Measurements from ENCODE around the gene HMBS.

The HMBS gene

DNA sequence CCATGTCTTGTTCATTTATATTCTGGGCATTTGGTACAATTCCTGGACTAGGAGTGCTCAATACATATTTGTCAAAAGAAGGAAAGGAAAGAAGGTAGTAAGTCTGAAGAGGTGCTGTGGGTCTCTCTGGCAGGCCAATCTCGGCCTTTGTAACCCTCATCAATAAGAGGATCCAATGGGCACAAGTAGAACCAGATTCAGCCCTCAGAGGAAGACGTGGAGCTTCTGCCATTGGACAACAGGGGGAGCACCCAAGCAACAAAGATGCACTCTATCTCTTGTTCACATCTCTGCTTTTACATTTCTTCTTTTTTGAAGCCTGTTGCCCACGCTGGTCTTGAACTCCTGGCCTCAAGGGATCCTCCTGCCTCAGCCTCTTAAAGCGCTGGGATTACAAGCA is 19.3 kb upstream of the HMBS start:
- DNase-seq (ENCODE audit: extremely low spot score, insufficient read length, low read depth) (no peak), FAIRE-seq (peak; percentile 73)

DNA sequence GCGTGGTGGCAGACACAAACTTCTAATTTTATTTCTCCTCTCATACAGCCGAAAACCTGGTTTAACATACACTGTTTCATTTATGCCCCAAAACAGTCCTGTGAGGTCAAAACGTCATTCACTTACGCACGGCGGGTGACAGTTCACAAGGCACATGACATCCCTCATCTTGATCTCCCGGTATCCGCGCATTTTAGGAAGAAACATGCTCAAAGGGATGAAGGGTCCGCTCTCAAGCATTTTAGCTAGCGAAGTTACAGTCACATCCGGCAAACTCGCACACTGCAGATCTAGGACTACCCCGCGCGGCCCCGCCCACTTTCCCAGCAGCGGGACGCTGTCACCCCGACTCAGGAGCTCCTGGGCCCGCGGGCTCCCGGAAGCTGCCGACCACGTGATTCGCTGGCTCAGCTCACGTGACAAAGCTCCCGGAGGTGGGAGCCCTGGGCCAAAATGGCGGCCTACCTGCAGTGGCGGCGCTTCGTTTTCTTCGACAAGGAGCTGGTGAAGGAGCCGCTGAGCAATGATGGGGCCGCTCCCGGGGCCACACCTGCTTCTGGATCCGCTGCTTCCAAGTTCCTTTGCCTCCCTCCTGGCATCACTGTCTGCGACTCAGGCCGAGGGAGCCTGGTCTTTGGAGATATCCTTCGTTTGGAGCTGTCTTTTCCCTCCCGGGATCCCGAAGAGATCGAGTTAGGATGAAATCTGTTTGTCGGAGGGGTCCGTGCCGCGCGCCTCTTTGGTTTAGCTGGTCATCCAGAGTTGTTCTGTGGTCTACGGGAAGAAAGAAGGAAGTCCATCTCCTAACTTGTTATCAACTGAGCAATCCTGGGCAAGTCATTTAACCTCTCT is 17.1 kb upstream of the HMBS start, which contains the start of gene VPS11:
VPS11 (plus strand) TSS at position 448 of the 852 bp plus-strand sequence; CDS start at position 454, 6 bp downstream.
- DNase-seq (ENCODE audit: extremely low spot score, insufficient read length, low read depth) = peak; percentile 97
- FAIRE-seq = peak; percentile 95

DNA sequence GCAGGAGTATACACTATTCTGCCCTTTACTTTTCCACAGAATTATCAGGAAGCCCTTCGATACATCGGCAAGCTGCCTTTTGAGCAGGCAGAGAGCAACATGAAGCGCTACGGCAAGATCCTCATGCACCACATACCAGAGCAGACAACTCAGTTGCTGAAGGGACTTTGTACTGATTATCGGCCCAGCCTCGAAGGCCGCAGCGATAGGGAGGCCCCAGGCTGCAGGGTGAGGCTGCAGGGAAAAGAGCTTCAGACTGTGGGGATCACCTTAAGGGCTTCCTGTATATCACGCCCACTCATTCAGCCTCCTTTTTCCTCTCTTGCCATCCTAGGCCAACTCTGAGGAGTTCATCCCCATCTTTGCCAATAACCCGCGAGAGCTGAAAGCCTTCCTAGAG is 6.8 kb upstream of the HMBS start:
- FAIRE-seq (no peak), DNase-seq (ENCODE audit: extremely low spot score, insufficient read length, low read depth) (no peak)

DNA sequence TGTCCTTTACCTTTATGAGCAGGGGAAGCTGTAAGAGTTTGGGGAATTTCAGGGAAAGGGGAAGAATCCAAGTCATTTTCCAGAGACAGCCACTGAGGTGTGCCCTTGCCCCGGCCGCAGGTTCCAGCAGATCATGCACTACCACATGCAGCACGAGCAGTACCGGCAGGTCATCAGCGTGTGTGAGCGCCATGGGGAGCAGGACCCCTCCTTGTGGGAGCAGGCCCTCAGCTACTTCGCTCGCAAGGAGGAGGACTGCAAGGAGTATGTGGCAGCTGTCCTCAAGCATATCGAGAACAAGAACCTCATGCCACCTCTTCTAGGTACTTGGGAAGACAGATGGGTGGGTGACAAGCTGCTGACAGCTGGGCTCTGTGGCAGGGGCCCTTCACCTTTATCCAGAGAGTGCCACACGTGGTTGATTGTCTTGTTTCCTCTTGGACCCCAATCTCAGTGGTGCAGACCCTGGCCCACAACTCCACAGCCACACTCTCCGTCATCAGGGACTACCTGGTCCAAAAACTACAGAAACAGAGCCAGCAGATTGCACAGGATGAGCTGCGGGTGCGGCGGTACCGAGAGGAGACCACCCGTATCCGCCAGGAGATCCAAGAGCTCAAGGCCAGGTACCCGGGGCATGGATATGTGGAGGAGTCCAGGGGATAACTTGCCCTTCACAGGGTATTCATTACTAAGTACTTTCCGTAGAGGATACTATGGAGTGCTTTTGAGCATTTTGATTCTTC is 5.8 kb upstream of the HMBS start:
- DNase-seq (ENCODE audit: extremely low spot score, insufficient read length, low read depth) (no peak), FAIRE-seq (no peak)

DNA sequence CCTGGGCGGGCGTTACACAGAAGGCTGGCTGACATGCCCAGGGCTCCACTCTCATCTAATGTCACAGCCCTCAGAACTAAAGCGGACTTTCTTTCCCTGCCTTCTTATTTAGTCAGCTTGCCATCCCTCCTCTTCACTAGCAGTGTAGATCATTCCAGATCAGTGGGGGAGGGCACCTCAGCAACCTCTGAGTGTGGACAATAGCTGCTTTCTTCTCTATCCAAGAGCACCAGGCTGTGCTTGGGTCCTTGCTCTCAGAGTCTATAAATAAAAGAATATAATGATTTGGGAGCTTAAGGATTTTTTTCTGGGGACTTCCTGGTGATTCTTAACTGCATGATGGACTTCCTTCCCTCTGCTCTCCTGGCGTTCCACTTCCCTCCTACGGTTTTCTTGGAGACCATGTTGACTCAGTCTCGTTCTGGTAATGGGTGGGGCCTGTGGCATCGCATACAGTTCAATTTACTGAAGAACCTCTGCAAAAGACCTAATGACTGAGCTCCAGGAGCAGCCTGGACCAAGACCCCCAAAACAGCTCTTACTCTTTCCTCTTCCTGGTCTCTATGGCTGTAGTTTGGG is 2.9 kb upstream of the HMBS start:
- DNase-seq (ENCODE audit: extremely low spot score, insufficient read length, low read depth) = no peak
- no peak for FAIRE-seq

DNA sequence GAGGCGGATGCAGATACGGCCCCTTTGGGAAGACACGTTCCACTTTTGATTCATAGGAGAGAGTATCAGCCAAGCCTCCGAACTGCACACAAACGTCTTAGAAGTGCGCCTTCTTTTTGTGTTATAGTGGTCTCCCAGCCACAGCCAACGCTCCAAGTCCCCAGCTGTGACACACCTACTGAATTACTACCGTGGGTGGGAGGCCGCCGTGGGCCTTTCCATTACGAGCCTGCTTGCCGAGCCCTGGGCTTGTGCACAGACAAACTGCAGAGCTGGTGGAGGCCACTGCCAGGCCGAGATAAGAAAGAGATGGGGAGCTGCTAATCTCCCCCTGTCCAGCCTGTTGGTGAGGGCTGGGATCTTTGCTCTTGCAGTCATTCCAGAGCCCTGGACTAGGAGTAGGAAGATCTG is 761 bp downstream of the HMBS start:
- FAIRE-seq (no peak), DNase-seq (ENCODE audit: extremely low spot score, insufficient read length, low read depth) (no peak)

DNA sequence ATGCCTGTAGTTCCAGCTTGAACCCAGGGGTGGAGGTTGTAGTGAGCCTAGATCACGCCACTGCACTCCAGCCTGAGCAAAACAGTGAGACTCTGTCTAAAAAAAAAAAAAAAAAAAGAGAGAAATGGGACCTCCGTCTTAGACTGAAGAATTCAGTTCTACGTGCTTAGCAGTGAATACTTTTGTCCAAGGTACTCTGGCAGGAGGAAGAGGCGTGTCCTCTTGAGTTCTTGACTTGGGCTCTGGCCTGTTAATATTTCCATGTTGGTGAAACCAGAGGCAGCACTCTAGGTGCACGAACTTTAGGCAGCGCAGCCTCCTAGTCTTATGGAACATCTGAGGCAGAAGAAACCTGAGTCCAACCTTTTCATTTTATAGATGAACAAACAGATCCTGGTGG is 2.4 kb downstream of the HMBS start:
- DNase-seq (ENCODE audit: extremely low spot score, insufficient read length, low read depth) (no peak), FAIRE-seq (no peak)

DNA sequence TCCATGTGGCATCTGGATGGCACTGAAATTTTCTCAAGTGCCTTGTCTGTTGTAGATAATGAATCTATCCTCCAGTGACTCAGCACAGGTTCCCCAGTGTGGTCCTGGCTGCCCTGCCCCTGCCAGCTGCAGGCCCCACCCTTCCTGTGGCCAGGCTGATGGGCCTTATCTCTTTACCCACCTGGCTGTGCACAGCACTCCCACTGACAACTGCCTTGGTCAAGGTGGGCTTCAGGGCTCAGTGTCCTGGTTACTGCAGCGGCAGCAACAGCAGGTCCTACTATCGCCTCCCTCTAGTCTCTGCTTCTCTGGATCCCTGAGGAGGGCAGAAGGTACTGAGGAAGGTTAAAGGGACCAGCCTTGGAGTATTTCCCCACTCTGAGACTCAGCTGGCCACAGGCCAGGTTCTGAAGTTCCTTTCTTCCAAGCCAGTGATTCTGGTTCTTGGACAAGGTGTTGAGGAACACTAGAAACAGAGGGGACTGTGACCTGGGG is 3.1 kb downstream of the HMBS start:
- FAIRE-seq (no peak), DNase-seq (ENCODE audit: extremely low spot score, insufficient read length, low read depth) (no peak)

DNA sequence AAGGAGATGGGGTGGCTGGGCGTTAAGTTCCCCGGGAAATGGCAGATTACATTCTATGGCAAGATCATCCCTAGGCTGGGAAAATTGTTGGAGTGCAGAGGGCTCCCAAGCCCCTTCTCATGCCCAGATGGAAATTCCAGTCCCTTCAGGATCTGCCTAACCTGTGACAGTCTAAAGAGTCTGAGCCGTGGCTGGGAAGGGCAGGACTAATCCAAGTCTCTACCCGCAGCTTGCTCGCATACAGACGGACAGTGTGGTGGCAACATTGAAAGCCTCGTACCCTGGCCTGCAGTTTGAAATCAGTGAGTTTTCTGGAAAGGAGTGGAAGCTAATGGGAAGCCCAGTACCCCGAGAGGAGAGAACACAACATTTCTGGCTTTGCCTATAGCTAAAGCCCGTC is 3.7 kb downstream of the HMBS start:
- DNase-seq (ENCODE audit: extremely low spot score, insufficient read length, low read depth) = no peak

DNA sequence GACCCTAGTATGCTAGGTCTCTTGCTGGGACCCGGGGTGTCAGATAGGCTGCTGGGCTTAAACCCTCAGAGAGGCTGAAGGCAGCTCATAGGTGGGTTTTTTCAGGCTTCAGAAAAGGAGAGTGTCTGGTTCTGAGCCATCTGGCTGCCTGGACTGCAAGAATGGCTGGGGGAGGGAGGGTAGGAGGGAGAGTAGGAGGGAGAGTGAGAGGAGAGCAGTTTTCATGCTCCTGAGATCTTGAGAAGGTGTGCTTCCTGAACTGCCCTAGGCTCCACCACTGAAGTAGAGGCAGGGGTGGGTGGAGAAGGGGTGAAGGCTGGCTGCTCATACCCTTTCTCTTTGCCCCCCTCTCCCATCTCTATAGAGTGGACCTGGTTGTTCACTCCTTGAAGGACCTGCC is 4.6 kb downstream of the HMBS start:
- no peak for DNase-seq (ENCODE audit: extremely low spot score, insufficient read length, low read depth)
- FAIRE-seq = no peak

More for the DNA sequence above, 3.7 kb downstream of the HMBS start:
- no peak for FAIRE-seq

DNA sequence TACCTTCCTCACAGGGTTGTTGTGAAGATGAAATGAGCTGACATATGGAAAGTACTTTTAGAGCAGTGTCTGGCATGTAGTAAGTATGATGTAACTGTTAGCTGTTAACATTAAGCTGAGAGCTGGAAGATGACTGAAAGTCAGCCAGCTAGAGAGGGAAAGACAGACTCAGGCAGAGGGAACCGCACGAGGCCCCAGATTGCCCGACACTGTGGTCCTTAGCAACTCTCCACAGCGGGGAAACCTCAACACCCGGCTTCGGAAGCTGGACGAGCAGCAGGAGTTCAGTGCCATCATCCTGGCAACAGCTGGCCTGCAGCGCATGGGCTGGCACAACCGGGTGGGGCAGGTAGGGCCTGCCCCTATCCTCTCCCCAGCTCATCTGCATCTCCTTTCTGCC is 6.5 kb downstream of the HMBS start:
- DNase-seq (ENCODE audit: extremely low spot score, insufficient read length, low read depth) (no peak), FAIRE-seq (no peak)

DNA sequence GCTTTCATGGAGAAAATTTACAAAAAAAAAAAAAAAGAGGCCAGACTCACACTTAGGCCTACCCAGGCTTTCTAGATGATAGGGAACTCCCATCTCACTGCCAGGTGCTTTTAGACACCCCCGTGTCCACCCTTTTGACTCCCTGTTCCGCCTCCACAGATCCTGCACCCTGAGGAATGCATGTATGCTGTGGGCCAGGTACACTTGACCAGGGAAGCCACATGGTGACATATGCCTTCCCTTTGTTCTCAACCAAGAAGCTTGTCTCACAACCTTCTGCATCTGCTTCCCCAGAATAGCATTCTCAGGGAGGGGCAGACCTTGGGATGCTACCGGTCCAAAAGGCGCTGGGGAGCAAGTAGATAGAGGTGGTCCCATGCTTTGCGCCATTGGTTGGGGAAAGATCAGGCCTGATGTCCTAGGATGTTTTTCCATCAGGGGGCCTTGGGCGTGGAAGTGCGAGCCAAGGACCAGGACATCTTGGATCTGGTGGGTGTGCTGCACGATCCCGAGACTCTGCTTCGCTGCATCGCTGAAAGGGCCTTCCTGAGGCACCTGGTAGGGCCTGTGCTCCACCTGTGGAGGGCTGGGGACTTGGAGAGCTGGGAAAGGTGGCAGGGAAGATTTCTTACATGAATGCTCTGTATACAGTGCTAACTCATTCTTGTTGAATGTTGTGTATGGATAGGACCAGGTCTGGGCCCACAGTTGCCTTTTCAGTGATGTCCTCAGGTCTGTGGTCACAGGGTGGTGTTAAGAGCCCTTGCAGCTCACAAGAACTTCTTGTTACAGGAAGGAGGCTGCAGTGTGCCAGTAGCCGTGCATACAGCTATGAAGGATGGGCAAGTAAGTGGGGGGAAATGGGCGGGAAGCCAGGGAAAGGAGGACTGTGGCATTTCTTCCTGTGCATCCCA is 7.5 kb downstream of the HMBS start:
- FAIRE-seq = no peak
- no peak for DNase-seq (ENCODE audit: extremely low spot score, insufficient read length, low read depth)

DNA sequence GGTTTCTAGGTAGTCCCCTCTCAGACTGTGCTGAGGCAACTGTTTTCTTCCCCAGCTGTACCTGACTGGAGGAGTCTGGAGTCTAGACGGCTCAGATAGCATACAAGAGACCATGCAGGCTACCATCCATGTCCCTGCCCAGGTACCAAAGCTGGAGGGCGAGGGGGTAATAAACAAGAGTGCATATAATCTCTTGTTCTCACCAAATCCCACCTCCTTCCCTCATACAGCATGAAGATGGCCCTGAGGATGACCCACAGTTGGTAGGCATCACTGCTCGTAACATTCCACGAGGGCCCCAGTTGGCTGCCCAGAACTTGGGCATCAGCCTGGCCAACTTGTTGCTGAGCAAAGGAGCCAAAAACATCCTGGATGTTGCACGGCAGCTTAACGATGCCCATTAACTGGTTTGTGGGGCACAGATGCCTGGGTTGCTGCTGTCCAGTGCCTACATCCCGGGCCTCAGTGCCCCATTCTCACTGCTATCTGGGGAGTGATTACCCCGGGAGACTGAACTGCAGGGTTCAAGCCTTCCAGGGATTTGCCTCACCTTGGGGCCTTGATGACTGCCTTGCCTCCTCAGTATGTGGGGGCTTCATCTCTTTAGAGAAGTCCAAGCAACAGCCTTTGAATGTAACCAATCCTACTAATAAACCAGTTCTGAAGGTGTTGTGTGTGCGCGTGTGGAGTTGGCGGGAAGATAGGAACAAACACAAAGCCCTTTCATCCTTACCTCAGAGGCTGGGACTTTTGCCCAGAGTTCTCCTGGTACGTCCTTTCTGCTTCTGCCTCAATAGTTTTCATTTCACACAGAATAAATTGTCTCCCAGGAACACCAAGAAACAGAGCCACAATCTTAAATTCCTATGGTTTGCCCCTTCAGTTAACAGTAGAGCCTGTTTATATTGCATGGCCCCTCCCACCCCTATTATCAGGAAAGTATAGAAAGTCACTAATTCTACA is 8.5 kb downstream of the HMBS start:
- no peak for FAIRE-seq
- no peak for DNase-seq (ENCODE audit: extremely low spot score, insufficient read length, low read depth)

DNA sequence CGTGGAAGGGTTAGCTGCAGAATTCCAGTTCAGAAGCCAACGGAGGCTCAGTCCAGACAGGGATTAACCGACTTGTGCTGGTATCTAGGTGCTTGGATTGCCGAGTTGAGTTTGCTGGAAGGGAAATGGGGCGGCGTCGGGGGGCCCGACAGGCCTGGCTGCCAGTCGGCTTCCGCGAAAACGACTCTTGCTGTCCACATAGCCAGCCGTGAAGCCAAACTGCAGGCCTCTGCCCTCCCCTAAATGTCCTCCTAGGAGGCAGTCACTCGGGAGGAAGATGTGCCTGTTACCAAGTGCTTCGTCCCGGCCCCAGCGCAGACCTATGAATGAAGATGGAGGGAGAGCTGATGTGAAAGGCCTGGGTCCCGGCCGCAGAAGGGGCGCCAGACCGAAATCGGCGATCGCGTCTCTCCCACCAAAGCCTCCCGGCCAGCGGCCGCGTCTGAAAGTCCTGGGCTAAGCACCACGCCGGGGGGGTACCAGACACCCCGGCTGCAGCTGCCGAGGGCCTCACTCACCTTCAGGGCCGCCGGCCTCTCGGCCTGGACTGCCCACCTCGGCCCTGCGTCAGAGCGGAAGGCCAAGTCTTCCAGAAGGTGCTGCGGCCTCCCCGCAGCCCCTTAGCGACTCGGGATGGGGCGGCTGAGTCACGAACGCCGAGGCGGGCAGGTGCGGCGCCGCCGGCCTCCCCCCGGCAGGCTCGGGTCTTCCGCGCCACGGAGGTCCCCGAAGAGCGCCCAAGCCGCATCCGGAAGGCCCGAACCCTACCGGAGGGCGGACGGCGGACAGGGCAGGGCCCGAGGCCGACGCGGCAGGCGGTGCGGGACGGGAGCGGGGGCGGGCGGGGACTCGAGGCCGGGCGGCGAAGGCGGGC is 9.5 kb downstream of the HMBS start:
- FAIRE-seq = no peak

DNA sequence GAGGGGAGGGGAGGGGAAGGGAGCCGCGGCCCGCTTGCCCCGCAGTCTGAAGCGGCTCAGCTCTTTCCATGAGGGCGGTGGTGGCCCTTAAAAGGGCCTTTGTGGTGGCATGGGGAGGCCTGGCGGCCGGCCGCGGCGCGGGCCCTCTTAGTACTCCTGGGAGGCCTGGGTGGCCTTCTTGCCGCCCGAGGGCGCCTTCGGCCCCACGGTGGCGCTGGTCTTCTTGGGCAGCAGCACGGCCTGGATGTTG is 10.1 kb downstream of the HMBS start:
- FAIRE-seq (no peak), DNase-seq (ENCODE audit: extremely low spot score, insufficient read length, low read depth) (no peak)

More for the DNA sequence above, 9.5 kb downstream of the HMBS start:
- no peak for DNase-seq (ENCODE audit: extremely low spot score, insufficient read length, low read depth)

DNA sequence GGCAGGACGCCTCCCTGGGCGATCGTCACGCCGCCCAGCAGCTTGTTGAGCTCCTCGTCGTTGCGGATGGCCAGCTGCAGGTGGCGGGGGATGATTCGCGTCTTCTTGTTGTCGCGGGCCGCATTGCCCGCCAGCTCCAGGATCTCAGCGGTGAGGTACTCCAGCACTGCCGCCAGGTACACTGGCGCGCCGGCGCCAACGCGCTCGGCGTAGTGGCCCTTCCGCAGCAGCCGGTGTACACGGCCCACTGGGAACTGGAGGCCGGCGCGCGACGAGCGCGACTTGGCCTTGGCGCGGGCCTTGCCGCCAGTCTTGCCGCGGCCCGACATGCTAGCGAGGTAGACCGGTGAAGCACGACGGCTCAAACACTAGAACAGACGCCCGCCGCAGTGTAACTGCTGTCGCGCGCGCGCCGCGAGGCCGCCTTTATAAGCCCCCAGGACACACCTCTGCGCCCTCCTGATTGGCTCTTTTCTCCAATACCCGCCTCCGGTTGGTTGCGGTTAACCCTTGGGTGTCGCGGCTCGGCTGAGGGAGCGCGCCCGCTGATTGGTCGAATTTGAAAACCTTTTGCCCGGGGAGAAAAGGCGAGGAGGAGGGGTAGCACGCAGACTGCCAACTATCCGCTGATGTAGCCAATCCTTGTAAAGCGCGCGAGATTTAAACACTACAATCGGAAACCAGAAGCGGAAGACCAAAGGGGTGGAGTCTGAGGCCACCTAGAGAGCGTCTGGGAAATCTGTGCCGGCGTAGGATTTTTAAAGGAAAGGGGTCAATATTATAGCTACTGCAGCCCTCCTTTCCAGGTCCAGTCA is 10.6 kb downstream of the HMBS start:
- peak; percentile 96 for DNase-seq (ENCODE audit: extremely low spot score, insufficient read length, low read depth)
- FAIRE-seq = peak; percentile 99

DNA sequence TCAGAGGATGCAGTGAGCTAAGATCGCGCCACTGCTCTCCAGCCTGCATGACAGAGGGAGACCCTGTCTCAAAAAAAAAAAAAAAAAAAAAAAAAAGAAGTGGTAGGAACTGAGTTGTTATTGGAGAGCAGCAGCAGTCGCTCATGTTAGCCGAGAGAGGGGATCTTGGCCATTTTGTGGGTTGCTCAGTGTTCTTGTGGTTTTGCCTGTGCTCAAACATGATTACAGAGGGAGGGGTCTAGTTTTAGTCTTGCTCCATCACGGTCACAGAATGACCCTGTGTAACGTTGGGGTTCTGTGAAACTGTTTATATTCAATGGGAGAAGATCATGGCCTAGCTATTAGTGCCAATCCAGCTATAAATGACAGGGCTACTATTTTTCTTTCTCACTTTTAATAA is 15.0 kb downstream of the HMBS start:
- DNase-seq (ENCODE audit: extremely low spot score, insufficient read length, low read depth) (no peak), FAIRE-seq (no peak)
